ENCODE results near the gene RPS6KA6. TPM values are rescaled to one million over a fixed set of nuclear protein-coding genes. Genes with fewer than 3 reads are reported as not detected.

Gene RPS6KA6
- total RNA-seq, 2 donors from 2014 or later = 0.99 to 3.6 TPM

DNA sequence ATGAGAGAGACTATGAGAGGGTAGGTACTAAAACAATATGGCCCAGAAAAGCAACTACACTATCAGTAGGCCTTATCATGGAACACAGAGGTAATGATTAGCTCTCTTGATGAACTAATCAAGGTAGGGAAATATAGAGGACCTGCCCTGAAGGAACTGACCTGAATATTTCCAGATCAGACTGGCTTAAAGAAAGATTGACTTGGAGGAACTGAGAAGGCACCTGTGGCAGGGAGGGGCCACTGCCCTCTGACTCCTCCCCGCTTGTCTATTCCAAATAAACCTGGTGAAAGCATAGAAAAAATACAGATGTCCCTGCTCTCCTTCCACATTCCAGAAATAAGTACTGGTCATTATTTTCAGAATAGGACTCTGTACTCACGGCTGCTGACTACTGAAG is 5.5 kb downstream of the RPS6KA6 start:
- no peaks in the 10 kb centered on the region for H3K27me3 ChIP-seq
- H3K9me3 ChIP-seq = no peaks in the 10 kb centered on the region
- H3K4me3 ChIP-seq = no peak overlapping the region
- no peaks in the 10 kb centered on the region for H3K4me1 ChIP-seq
- ATAC-seq (no peak), DNase-seq (peak in 1 of 4 donors; percentile 5)
- no peaks in the 10 kb centered on the region for H3K36me3 ChIP-seq (replicated peaks in 1 of 2; ENCODE audit: insufficient read depth in 1 of 2, low read depth in 2 of 2)
- intact Hi-C loops (cut with DNase I) = no loop called here
- 37 to 66% methylated on average over 2 of the region's 2 CpGs for WGBS, 2 donors
- H3K27ac ChIP-seq = no peak overlapping the region
- TF ChIP-seq, protein P1, sequence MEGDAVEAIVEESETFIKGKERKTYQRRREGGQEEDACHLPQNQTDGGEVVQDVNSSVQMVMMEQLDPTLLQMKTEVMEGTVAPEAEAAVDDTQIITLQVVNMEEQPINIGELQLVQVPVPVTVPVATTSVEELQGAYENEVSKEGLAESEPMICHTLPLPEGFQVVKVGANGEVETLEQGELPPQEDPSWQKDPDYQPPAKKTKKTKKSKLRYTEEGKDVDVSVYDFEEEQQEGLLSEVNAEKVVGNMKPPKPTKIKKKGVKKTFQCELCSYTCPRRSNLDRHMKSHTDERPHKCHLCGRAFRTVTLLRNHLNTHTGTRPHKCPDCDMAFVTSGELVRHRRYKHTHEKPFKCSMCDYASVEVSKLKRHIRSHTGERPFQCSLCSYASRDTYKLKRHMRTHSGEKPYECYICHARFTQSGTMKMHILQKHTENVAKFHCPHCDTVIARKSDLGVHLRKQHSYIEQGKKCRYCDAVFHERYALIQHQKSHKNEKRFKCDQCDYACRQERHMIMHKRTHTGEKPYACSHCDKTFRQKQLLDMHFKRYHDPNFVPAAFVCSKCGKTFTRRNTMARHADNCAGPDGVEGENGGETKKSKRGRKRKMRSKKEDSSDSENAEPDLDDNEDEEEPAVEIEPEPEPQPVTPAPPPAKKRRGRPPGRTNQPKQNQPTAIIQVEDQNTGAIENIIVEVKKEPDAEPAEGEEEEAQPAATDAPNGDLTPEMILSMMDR (IDR thresholded peaks at IDR 0.05) = no peak
- TF ChIP-seq POLR2A (IDR thresholded peaks at IDR 0.05) = no peak

DNA sequence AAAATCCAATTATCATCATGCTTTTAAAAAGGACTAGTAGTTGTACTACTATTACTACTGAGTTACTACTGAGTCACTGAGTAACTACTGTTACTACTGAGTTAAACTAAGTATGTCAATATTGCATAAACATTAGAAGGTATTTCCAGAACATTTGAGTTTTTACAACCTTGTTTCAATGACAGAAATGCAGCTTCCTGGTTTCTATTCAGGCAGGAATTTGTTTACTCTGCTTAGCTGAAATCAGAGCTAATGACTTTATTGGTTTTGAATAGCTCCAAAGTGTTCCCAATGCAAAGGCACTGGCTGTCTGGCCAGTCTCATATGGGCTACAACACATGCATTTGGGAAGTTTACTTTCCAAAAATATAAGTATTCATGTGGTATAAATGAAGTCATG is 12.0 kb downstream of the RPS6KA6 start:
- ATAC-seq = no peak
- intact Hi-C loops (cut with DNase I) = no loop called here
- Histone ChIP-seq H3K4me1 (no peaks in the 10 kb centered on the region), H3K9me3 (no peaks in the 10 kb centered on the region), H3K4me3 (no peak overlapping the region), H3K36me3 (replicated peaks in 1 of 2; ENCODE audit: insufficient read depth in 1 of 2, low read depth in 2 of 2) (no peaks in the 10 kb centered on the region), H3K27ac (no peak overlapping the region), H3K27me3 (no peaks in the 10 kb centered on the region)
- TF ChIP-seq, protein P1 (IDR thresholded peaks at IDR 0.05) = no peak
- TF ChIP-seq POLR2A (IDR thresholded peaks at IDR 0.05) = no peak
- no peak for DNase-seq

DNA sequence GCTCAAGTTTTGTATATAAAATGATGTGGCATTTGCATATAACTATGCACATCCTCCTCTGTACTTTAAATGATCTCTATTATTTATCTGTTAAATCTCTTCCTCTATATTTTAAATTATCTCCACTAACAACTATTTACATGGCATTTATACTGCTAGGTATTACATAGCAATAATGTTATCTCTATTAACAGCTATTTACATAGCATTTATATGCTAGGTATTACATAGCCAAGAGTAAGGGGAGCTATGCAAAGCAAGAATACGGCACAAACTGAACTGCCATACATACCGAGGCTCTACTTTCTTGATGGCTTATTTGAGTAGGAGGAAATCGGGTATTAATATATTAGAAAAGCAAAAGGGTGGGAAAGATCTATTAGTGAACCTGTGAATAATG is 12.7 kb downstream of the RPS6KA6 start:
- TF ChIP-seq, protein P1 (IDR thresholded peaks at IDR 0.05) = no peak
- no peak for TF ChIP-seq POLR2A (IDR thresholded peaks at IDR 0.05)
- Histone ChIP-seq H3K4me1 (no peaks in the 10 kb centered on the region), H3K27me3 (no peaks in the 10 kb centered on the region), H3K9me3 (no peaks in the 10 kb centered on the region), H3K27ac (no peak overlapping the region), H3K36me3 (replicated peaks in 1 of 2; ENCODE audit: insufficient read depth in 1 of 2, low read depth in 2 of 2) (no peaks in the 10 kb centered on the region), H3K4me3 (no peak overlapping the region)
- ATAC-seq = no peak
- DNase-seq = no peak
- intact Hi-C loops (cut with DNase I) = no loop called here
- WGBS, 2 donors = 80 to 85% methylated on average over 3 of the region's 3 CpGs

DNA sequence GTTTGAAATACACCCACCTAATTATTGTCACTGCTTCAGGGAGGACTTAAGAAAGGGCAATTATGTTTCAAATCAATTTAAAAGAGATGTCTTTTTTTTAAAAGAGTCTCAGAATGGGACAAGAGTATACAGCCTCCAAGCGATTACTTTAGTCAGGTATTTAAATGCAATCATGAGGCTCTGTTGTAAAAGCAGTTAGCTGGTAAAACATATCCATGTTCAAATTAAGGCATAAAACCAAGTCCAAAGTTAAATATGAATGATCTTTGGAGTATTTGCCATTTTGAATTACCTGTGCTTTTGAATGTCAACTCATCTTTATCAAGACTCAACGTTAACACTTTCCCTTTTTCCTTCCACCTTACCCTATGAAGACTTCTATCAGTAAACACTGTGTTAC is 13.7 kb downstream of the RPS6KA6 start:
- ATAC-seq = no peak
- TF ChIP-seq, protein P1 (IDR thresholded peaks at IDR 0.05) = no peak
- no peak for TF ChIP-seq POLR2A (IDR thresholded peaks at IDR 0.05)
- Histone ChIP-seq H3K4me3 (no peak overlapping the region), H3K9me3 (no peaks in the 10 kb centered on the region), H3K27ac (no peak overlapping the region), H3K36me3 (replicated peaks in 1 of 2; ENCODE audit: insufficient read depth in 1 of 2, low read depth in 2 of 2) (no peaks in the 10 kb centered on the region), H3K4me1 (no peaks in the 10 kb centered on the region), H3K27me3 (no peaks in the 10 kb centered on the region)
- intact Hi-C loops (cut with DNase I) = no loop called here
- WGBS, 2 donors = 73 to 89% methylated on average over 2 of the region's 2 CpGs
- no peak for DNase-seq

DNA sequence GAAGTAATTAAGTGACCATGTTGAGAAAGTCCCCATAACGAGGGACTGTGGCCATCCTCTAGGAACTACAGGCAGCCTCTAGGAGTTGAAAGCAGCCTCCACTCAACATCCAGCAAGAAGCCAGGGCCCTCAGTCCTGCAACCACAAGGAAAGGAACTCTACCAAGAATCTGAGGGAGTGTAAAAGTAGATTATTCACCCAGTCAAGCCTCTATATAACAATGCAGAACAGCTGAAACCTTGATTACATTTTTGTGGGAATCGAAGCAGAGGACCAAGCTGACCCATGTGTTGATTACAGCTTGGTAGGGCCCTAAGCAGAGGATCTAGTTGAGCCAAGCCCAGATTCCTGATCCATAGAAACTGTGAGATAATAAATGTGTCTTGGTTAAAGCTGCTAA is 17.1 kb downstream of the RPS6KA6 start:
- no peaks in the 10 kb centered on the region for H3K9me3 ChIP-seq
- H3K4me3 ChIP-seq = no peak overlapping the region
- H3K27me3 ChIP-seq = no peaks in the 10 kb centered on the region
- 90 to 100% methylated on average over 2 of the region's 2 CpGs for WGBS, 2 donors
- no peaks in the 10 kb centered on the region for H3K4me1 ChIP-seq
- H3K36me3 ChIP-seq (replicated peaks in 1 of 2; ENCODE audit: insufficient read depth in 1 of 2, low read depth in 2 of 2) = no peaks in the 10 kb centered on the region
- TF ChIP-seq, protein P1 (IDR thresholded peaks at IDR 0.05) = no peak
- no peak for TF ChIP-seq POLR2A (IDR thresholded peaks at IDR 0.05)
- no peak for DNase-seq
- no peak for ATAC-seq
- H3K27ac ChIP-seq = no peak overlapping the region
- intact Hi-C loops (cut with DNase I) = no loop called here
